Germinal center (tissue), 1 donor: ENCODE results near the gene MGLL.

ENCODE experiments used
- DNase-seq: peaks from one replicate; pipeline ENCODE4 v3.0.0; 2012; ENCODE audit warnings: mixed read lengths, low spot score

The MGLL gene

DNA sequence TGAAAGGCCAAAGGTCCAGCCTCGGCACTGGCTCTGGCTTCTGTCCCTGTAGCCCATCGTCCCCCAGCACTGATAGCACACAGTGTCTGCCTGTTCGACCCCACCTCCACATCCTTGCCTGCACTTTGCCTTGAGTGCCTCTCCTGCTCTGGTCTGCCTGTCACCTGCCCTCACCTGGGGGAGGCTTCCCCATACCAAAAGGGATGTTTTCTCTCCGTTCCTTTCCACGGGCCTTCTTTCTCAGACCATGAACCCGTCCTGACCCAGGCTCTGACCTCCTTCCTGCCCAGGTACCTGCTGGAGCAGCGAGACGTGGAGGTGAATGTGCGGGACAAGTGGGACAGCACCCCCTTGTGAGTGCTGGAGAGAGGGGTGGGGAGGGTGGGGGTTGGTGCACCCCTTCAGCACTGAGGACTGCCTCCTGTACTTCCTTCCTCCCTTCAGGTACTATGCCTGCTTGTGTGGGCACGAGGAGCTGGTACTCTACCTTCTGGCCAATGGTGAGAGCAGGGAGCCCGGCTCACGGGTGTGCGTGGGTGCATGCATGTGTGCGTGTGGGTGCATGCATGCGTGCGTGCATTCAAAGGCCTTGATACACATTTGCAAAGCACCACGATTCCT lies 148.1 kb downstream of the MGLL start:
- DNase-seq: no peak

DNA sequence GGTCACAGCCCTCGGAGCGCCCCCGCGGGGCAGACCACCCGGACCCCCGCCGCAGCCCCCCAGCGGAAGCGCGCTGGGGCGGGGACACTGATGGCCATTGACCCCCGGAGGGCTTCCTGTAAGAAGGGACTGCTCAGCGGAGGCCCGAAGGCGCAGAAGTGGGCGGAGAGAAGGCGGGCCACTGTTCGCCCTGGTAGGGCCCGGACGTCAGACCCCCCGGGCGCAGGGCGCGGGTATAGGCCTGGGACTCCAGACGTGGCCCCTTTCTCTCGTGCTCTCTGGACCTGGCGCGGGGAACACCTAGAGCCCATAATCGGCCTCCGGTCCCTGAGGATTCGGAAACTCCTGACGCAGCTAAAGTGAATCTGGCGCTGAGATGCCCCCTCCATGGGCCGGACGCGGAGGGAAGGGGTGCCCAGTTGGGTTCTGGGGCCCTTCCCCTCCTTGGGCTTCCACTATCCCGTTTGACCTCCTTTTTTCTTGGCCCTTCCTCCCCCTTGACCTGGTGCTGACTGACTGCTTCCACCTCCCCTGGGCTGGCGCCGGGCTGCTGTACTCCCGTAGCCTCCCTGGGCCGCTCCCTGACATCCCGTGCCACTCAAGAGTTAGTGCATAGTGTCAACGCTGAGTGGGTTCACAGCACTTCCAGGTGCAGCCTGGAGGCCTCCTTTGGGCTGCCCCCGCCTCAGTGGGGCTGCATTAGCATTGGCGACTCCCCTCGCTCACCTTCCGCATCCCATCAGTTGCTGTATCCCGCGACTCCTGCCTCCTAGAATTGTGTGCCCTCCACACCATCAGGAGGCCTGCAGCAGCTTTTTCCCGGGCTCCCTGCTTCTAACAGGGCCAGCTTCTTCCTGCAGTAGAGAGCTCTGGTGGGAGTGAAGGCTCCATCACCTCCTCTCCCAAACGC lies 148.9 kb downstream of the MGLL start:
- DNase-seq: peak; percentile 61

DNA sequence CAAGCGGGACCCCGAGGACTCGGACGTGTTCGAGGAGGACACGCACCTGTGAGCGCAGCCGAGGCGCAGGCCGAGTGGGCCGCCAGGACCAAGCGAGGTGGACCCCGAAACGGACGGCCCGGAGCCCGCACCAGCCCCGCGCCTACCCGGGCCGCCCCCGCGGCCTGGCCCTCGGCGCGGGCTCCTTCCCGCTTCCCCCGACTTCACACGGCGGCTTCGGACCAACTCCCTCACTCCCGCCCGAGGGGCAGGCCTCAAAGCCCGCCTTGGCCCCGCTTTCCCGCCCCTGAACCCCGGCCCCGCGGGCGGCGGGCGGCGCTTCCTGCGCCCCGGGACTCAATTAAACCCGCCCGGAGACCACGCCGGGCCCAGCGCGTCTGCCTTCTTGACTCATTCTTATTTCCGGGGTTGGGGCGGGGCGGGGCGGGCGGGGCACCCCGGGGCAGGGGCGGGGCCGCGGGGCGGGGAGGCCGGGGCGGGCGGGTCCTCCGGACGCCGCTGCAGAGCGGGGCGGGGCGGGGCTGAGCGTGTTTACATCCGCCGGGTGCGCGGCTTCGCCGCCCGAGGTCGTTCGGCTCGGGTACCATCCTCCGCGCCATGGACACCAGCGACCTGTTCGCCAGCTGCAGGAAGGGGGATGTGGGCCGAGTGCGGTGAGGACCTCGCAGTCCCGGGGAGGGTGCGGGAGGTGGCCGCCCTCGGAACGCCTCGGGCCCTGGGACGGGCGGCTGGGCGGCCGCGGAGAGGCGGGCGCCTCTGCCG lies 149.7 kb downstream of the MGLL start, which contains the start of gene ABTB1:
Gene ABTB1 (plus strand): TSS at position 524 of the 762 bp plus-strand sequence. CDS start 74 bp downstream, at position 598.
- DNase-seq: peak; percentile 95

GRCh38 chr3:127671523-127672428 lies 150.5 kb downstream of the MGLL start:
- DNase-seq: peak; percentile 68

DNA sequence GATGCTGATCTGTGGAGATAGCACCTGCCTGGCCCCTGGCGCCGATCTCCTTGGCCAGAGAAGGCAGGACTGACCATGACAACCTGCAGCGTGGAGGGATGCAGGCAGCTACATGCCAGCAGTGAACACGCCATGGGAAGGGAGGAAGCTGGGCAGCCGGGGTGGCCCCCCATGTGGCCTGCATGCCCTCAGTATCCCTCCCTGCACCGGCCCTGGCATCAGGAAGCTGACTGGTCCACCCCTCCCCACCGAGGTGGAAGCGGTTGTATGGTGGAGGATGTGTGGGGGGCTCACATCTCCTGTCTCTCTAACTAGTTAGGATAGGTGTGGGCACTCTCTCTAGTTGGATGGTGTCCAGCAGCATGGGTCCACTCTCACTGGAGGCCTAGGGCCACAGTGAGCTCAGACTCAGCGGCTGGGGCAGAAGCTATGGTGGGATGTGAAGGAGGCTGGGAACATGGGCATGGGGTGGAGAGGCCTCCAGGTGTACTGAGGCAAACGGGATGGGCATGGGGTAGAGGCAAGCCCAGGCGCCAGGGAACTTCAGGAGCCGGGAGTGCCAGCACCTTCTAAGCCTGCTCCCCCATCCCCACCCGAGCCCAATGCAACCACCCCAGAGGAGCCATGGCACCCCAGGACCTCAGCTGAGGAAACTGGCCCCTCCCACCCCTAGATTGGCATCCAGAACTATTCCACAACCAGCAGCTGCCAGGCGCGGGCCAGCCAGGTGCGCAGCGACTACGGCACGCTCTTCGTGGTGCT lies 151.4 kb downstream of the MGLL start:
- DNase-seq: no peak

- no peak for DNase-seq
These were observed 152.1 kb downstream of the MGLL start for GRCh38 chr3:127670229-127670559.

GRCh38 chr3:127669541-127670228 lies 152.6 kb downstream of the MGLL start:
- DNase-seq: no peak

- no peak for DNase-seq
These were observed 153.4 kb downstream of the MGLL start for GRCh38 chr3:127668906-127669305.

- no peak for DNase-seq
These were observed 155.1 kb downstream of the MGLL start for GRCh38 chr3:127667119-127667681.

DNA sequence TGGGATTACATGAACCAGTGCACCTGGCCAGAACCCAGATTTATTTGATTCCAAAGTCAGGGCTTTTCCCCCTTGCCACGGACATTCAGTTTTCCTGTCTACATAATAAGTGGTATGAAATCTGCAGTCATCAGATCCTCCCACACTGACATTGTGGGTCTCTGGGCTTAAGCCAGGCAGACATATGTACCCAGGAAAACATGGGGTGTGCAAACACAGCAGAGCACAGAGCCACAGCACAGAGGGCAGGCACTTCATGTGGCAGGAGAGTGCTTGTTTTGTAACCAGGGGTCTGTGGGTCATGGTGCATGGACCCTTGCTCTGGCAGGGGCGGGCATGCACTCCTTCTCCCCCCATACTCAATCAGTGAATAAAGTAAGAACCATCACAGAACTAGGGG lies 155.6 kb downstream of the MGLL start:
- no peak for DNase-seq

DNA sequence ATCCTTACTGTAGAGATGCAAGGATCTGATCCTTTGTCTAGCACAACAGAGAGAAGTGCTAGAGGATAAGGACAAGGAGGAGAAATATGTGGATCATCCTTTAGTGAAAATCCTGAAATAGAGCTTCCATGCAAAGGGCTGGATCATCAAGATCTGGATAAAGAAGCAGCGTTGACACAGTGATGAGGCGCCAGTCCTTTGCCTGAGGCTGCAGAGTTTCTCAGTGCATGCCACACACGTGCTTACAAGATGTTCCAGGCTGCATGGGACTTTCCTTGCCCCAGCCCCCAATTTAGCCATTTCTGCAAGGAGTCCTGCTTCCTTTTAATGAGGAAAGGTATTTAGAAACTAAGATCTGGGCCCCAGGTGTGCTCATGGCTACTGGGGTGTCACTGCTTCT lies 156.7 kb downstream of the MGLL start:
- no peak for DNase-seq

DNA sequence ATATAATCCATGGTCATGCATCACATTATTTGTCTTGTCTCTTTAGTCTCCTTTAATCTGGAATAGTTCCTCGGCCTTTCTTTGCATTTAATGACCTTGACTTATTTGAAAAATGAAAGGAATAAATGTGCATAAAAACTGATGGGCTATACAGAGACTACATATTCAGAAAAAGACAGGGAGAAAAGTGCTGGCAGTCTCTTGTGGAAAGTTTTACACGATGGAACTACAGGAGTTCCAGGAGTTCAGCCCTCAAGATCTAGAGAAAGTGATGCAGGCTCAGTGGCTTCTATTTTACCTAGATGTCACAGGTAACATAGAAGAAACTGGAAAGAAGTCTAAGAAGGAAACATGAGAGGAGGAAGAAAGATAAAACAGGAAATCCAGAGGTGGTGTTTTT lies 157.2 kb downstream of the MGLL start:
- DNase-seq: no peak

DNA sequence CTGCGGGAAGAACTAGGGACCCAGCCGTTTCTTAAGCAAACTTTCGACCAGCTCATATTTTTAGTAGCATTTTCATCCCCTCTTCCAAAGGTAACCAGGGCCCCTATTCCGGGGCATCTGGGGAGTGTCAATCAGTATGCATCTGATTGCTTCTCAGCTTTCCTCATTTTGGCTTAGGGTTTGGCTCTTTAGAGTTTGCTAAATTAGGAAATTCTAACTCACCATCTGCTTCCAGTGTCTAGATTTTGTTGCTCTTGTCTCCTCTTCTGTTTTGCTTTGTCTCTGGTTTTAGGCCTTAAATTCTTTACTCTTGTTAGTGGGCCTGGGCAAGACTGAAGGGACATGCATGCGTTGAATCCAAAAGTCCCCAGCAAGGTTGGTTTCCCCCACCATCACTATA lies 159.2 kb downstream of the MGLL start:
- no peak for DNase-seq

DNA sequence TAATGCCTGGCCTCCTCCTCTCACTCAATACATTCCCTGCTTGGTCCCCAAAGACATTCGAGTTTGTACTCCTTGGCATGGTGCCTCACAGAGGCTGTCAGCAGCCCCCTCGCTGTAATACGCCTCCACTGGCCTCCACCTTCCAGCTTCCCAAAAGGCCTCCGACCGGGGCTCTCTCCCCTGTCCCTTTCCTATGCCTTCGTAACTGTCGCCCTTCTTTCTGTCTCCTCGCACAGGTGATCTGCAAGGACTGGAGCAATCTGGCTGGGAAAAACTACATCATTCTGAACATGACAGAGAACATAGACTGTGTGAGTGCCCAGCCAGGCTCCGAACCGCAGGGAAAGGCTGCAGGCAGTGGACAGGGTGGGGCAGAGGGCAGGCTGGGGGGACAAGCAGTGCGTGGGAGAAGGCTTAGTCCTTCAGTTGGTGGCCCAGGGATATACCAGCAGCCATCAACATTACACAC lies 160.3 kb downstream of the MGLL start:
- DNase-seq: no peak

DNA sequence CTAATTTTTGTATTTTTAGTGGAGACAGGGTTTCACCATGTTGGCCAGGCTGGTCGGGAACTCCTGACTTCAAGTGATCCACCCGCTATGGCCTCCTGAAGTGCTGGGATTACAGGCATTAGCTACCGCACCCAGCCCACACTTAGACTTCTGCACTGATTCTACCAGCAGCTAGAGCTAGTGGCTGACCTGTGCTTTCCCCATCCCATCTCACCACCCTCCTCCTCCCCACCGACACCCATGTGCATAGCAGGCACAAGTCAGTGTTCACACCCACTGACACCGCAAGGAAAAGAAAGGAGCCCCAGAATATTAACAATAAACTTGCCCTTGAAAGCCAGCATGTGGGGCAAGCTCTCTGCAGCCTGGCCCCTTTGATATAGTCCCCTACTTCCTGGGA lies 160.7 kb downstream of the MGLL start:
- DNase-seq: no peak

- DNase-seq: no peak
These were observed 161.6 kb downstream of the MGLL start for GRCh38 chr3:127660621-127661251.

DNA sequence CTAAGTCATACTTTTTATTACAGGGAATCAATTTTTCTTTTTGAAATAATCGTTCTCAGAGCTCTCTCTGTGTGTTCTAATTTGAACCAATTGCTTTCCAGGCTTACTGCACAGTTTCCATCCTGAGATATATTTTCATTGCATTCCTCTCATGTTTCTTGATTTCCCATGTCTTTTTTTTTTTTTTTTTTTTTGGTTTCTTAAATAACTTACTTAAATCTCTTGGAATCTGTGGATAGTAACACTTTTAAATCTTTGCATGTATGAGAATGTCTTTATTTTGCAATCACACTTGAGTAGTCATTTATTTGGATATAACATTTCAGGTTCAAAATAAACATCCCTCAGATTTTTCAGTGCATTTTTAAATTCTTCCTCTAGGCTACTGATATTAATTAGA lies 164.1 kb downstream of the MGLL start:
- DNase-seq: no peak

DNA sequence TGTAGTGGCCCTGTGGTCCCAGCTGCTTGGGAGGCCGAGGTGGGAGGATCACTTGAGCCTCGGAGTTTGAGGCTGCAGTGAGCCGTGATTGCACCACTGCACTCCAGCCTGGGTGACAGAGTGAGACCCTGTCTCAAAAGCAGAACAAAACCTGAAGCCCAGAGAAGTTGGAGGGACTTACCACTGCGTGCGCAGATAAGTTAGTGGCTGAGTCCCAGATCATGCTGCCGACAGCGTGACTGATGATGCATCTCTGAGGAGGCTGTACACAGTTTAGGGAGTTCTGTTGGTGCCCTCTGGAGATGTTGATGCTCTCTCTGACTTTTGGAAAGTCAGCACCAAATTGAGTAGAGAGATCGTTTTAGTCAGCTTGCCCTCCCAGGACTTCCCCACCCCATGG lies 165.4 kb downstream of the MGLL start:
- no peak for DNase-seq

GRCh38 chr3:127655641-127656040 lies 166.7 kb downstream of the MGLL start:
- DNase-seq: no peak
